ENCODE results near the gene ZFHX2.

Gene ZFHX2

GRCh38 chr14:23570806-23571483, 19.4 kb upstream of the ZFHX2 start:
- TF ChIP-seq CTCF (IDR thresholded peaks at IDR 0.05; ENCODE audit: extremely low read depth, insufficient read depth, missing control alignments), result no peak
- in situ Hi-C loops (cut with MboI; ENCODE audit: low pct_unique_long_range_greater_than_20kb, low sequenced_read_pairs, unreplicated experiment), result no loop called here
- DNase-seq (ENCODE audit: low spot score), result no peak

- DNase-seq (ENCODE audit: low spot score), result no peak
- TF ChIP-seq CTCF (IDR thresholded peaks at IDR 0.05; ENCODE audit: extremely low read depth, insufficient read depth, missing control alignments), result no peak
- in situ Hi-C loops (cut with MboI; ENCODE audit: low pct_unique_long_range_greater_than_20kb, low sequenced_read_pairs, unreplicated experiment), result loop anchor here (5.0 kb wide), 1 partner anchor 92 kb away; no protein-coding TSS in a partner anchor
Observed at GRCh38 chr14:23569443-23570151, 18.0 kb upstream of the ZFHX2 start.

- peak; percentile 49 for TF ChIP-seq CTCF (IDR thresholded peaks at IDR 0.05; ENCODE audit: extremely low read depth, insufficient read depth, missing control alignments)
- DNase-seq (ENCODE audit: low spot score), result no peak
- in situ Hi-C loops (cut with MboI; ENCODE audit: low pct_unique_long_range_greater_than_20kb, low sequenced_read_pairs, unreplicated experiment), result loop anchor here (5.0 kb wide), 1 partner anchor 91 kb away; no protein-coding TSS in a partner anchor
Observed at GRCh38 chr14:23568600-23569331, 17.2 kb upstream of the ZFHX2 start.

DNA sequence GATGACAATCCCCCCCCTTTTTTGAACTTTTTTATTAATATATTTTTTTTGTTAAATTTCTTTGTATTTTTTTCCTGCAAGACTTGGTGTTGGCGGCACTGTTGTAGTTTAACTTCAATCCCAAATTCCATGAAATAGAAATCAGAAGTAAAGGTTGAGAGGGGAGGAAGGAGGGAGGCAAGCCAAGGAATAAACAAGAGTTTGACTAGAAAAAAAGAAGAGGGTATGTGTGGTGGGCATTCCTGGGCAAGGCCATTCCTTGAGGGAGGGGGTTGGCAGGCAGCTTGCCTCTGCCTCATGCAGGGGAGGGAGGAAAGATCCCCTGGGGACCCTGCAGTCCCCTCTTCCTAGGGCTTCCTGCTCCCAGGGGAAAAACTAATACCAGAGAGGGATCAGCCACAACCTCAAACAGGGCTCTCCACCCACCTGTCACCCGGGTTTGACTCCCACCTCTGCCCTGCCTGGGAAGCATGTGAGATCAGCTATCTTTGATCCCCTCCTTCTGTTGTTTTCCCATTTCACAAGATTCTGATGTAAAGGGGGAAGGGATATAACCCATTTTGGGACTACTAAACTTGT, 16.5 kb upstream of the ZFHX2 start:
- in situ Hi-C loops (cut with MboI; ENCODE audit: low pct_unique_long_range_greater_than_20kb, low sequenced_read_pairs, unreplicated experiment), result loop anchor here (5.0 kb wide), 1 partner anchor 91 kb away; no protein-coding TSS in a partner anchor
- TF ChIP-seq CTCF (IDR thresholded peaks at IDR 0.05; ENCODE audit: extremely low read depth, insufficient read depth, missing control alignments), result no peak
- no peak for DNase-seq (ENCODE audit: low spot score)

DNA sequence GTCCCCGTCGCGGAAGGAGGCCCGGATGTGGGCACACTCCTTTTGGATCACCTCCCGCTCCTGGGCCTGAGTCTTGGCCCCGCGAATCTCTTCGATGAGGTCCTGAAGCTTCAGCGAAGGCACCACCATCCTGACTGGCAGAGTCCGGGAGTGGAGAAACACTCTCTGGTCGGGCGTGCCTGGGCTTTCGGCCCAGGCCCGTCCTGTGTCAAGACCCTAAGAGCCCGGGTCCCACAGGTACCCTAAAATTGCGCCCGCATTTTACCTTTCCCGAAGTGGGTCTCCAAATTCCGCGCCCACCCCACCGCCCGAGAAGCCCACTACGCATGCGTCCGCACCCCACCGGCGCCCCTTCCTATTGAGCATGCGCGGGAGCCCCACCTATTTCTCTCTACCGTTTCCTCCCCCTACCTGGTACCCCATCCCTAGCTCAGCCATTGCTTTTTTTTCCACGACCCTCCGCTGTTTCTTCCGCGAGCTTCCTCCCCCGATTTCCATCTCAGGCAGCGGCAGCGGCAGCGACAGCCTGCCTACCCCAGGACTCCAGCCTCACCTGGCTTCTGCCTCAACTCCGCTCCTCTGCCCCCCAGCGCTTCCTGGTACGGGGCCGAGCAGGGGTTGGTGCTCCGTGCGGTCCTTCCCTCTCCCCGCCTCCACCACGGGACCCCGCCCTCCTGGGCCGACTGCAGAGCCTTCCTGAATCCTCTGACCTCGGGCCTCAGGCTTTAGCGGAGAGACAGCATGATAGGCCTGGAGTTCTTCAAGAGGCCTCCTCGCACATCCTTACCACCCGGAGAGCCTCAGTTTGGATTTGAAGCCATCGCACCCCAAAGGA, 15.8 kb upstream of the ZFHX2 start, which contains the start of gene AP1G2:
Gene AP1G2, minus strand, starts transcription at position 606 of the 835 bp plus-strand sequence. Its CDS starts 477 bp downstream, at position 129.
- no peak for TF ChIP-seq CTCF (IDR thresholded peaks at IDR 0.05; ENCODE audit: extremely low read depth, insufficient read depth, missing control alignments)
- in situ Hi-C loops (cut with MboI; ENCODE audit: low pct_unique_long_range_greater_than_20kb, low sequenced_read_pairs, unreplicated experiment), result loop anchor here (5.0 kb wide), 1 partner anchor 90 kb away; no protein-coding TSS in a partner anchor
- peak; percentile 90 for DNase-seq (ENCODE audit: low spot score)
